GM10266 (cell line): ENCODE data around the gene NPAT.
A peak's percentile ranks its signal among the peaks of the same experiment; 100 is the strongest.
"Not testable (repeated sequence)": the region's sequence is repeated elsewhere in the genome, so short reads cannot be mapped to it uniquely, and the experiment has no call there.

Experiments used
- DNase-seq: peaks from one replicate; pipeline ENCODE4 v3.0.0; 2012; ENCODE audit errors: extremely low spot score
- CTCF ChIP-seq: IDR thresholded peaks from 2 replicates; pipeline ENCODE4 v1.5.1; 2012; ENCODE audit warnings: mild to moderate bottlenecking, low read depth; ENCODE audit not compliant: control insufficient read depth, insufficient read depth; ENCODE audit errors: missing control alignments

Gene NPAT

GRCh38 chr11:108131993-108132392, 90.4 kb downstream of the NPAT start:
- no peak for TF ChIP-seq CTCF
- no peak for DNase-seq

- DNase-seq = no peak
- TF ChIP-seq CTCF = no peak
Observed at GRCh38 chr11:108128772-108129171, 93.7 kb downstream of the NPAT start.

- TF ChIP-seq CTCF = no peak
- DNase-seq = no peak
Observed at GRCh38 chr11:108125096-108125495, 97.3 kb downstream of the NPAT start.

GRCh38 chr11:108122166-108122628, 100.2 kb downstream of the NPAT start:
- no peak for DNase-seq
- no peak for TF ChIP-seq CTCF

GRCh38 chr11:108121274-108122155, 100.9 kb downstream of the NPAT start, which contains the start of gene ACAT1:
ACAT1 (plus strand) TSS chr11:108121567; CDS start chr11:108121607, 40 bp downstream.
- no peak for TF ChIP-seq CTCF
- DNase-seq = peak; percentile 92

GRCh38 chr11:108120936-108121273, 101.5 kb downstream of the NPAT start:
- not testable (repeated sequence) for DNase-seq

- peak; percentile 53 for DNase-seq
- TF ChIP-seq CTCF = peak; percentile 50
Observed at GRCh38 chr11:108117746-108118371, 104.6 kb downstream of the NPAT start.
